GM10248 (cell line): ENCODE measurements around the gene RNF114.

Source experiments
- CTCF ChIA-PET: fragments of 300-600 bp; sonication (Branson Sonifier 250); formaldehyde crosslinking; extraction: SDS; loops from one replicate; lab custom pipeline; 2021; ENCODE audit warnings: antibody characterized with exemption; lab: Yijun Ruan, JAX
- POLR2A ChIA-PET: fragments of 350-650 bp; sonication (Branson Sonifier 250); formaldehyde crosslinking; extraction: SDS; loops from one replicate; lab custom pipeline; 2020; ENCODE audit warnings: antibody characterized with exemption; lab: Yijun Ruan, JAX
- DNase-seq: peaks from one replicate; pipeline ENCODE4 v3.0.0; 2012; ENCODE audit errors: extremely low spot score
- CTCF ChIP-seq: IDR thresholded peaks from 2 replicates; pipeline ENCODE4 v1.5.1; 2012; ENCODE audit warnings: mild to moderate bottlenecking, low read depth; ENCODE audit errors: extremely low read depth, missing control alignments, control extremely low read depth

Gene RNF114

DNA sequence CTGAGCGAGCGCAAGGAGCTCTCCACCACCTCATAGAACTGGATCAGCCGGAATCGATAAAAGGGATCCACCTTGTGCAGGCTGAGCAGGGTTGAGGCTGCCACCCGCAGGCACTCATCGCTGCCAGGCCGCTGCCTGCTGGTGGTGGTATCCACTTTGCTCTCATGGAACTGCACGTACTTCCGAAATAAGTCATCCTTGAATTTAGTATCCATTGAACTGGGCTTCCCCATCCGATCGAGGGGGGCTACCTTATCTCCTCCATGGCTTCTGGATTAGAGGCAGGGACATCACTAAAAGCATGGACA lies 28.0 kb upstream of the RNF114 start:
- TF ChIP-seq CTCF = no peak
- POLR2A ChIA-PET = no interaction called here
- DNase-seq = no peak
- CTCF ChIA-PET = no interaction called here

GRCh38 chr20:49909499-49910339 lies 26.5 kb upstream of the RNF114 start:
- no peak for DNase-seq
- ChIA-PET CTCF (interaction anchor here (1.5 kb wide), 1 partner anchor 27 kb away, joined by 3 read pairs; the partner anchor contains the start of gene RNF114), POLR2A (no interaction called here)
- no peak for TF ChIP-seq CTCF

DNA sequence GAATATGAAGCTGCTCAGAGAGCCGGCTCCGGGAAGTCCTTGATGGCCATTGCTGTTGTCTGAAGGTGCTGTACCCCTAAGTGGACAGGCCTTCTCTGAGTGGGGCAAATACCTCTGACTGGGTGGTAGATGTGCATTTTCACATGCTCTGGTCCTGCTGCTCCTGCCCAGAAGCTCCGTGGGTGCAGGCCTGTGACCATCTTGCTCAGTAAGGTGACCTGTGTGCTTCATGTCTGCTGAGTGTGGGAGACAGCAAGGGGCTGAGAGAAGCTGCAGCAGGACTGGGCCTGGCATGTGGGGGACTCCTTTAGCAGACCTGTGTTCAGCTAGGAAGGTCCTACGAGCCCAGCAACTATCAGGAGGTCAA lies 25.9 kb upstream of the RNF114 start:
- TF ChIP-seq CTCF = no peak
- POLR2A ChIA-PET = no interaction called here
- CTCF ChIA-PET = interaction anchor here (1.5 to 4.6 kb wide), 2 partner anchors 24 to 27 kb away, joined by 3 to 17 read pairs; partner anchors contain the start of gene RNF114
- no peak for DNase-seq

- no peak for TF ChIP-seq CTCF
- POLR2A ChIA-PET = interaction anchor here (0.7 kb wide), 1 partner anchor 564 kb away, joined by 3 read pairs; no protein-coding TSS in a partner anchor
- CTCF ChIA-PET = interaction anchor here (0.9 to 4.6 kb wide), 15 partner anchors 9 to 372 kb away, joined by 3 to 17 read pairs (median 4); no protein-coding TSS in a partner anchor
- DNase-seq = no peak
These were observed 22.7 kb upstream of the RNF114 start for GRCh38 chr20:49913399-49914047.

DNA sequence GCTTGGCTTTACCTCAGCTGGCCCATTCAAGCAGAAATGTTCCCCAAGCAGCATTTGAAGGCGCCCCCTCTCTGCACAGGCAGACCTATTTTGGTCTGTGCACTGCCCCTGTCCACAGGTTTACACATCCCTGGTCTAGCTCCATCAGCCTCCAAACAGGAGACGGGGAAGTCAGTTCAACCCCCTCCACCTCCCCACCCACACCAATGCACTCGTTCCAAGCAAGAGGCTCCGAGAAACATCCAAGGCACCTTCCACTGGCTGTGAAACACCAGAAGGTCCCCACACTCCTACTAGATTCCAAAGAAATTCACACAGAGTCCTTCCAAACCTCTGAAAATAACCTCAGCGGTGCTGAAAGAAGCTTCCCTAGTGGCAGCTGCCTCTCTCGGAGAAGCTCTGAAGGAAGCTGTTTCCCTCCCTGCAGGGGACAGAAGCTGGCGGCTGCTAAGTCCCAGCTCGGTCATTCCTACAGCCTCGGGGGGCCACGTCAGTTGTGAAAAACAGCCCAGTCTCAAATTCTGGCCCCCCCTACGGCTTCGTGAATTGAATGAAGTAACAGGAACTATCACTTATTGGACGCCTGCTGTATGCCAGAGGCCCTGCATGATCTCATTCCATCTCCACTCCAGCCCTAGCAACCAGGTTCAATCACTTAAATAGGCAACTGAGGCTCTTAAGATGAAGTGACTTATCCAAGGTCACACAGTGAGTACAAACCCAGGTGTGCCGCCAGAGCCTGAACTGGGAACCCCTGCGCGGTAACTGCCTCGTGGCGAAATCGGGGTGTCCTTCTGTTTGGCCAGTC lies 21.7 kb upstream of the RNF114 start:
- ChIA-PET POLR2A (interaction anchor here (0.7 kb wide), 1 partner anchor 563 kb away, joined by 3 read pairs; no protein-coding TSS in a partner anchor), CTCF (interaction anchor here (0.9 to 4.6 kb wide), 12 partner anchors 9 to 373 kb away, joined by 3 to 17 read pairs (median 5); no protein-coding TSS in a partner anchor)
- no peak for TF ChIP-seq CTCF
- peak; percentile 16 for DNase-seq

GRCh38 chr20:49915118-49915379 lies 21.1 kb upstream of the RNF114 start:
- ChIA-PET CTCF (interaction anchor here (0.8 to 4.6 kb wide), 9 partner anchors 10 to 373 kb away, joined by 3 to 17 read pairs (median 5); no protein-coding TSS in a partner anchor), POLR2A (interaction anchor here (0.7 to 2.2 kb wide), 2 partner anchors 11 to 21 kb away, joined by 3 to 16 read pairs; partner anchors contain the start of gene RNF114)
- no peak for TF ChIP-seq CTCF
- DNase-seq = no peak
